ENCODE measurements around the gene HSPA4. TPM values are rescaled to one million over a fixed set of nuclear protein-coding genes. Genes with fewer than 3 reads are reported as not detected.
A peak's percentile ranks its signal among the peaks of the same experiment; 100 is the strongest.

Gene HSPA4
- total and polyA plus RNA-seq, 2 of the 13 experiments (the other 11 are each of a cell fraction or from before 2014, with no cell fraction given) = 36.6 to 231 TPM

GRCh38 chr5:133029416-133029815, 22.4 kb upstream of the HSPA4 start:
- intact Hi-C loops (cut with micrococcal nuclease; ENCODE audit: unreplicated experiment) = no loop called here
- BruUV-seq (replicated peaks) = no TSS peak
- Histone ChIP-seq H4K20me1 (ENCODE audit: insufficient read depth, low read length) (no peaks in the 10 kb centered on the region), H3K79me2 (ENCODE audit: insufficient read depth, low read length) (peaks cover 16% of the 10 kb centered on the region), H3K27ac (ENCODE audit: extremely low read length, insufficient read depth, low read length) (no peak overlapping the region), H3K36me3 (replicated peaks in 1 of 2; ENCODE audit: control insufficient read depth in 1 of 2, insufficient read depth in 2 of 2, low read length in 2 of 2) (no peaks in the 10 kb centered on the region; a peak in 1 of 5 replicates), H3K4me2 (ENCODE audit: low read depth, low read length) (no peak overlapping the region), H3K9me3 (ENCODE audit: low read length) (no peaks in the 10 kb centered on the region), H3K27me3 (ENCODE audit: control insufficient read depth in 1 of 2, insufficient read depth in 2 of 2, low read length in 2 of 2) (peaks cover 0 to 2% of the 10 kb centered on the region in 2 experiments; a peak in 1 of 5 replicates), H3K4me1 (ENCODE audit: insufficient read depth, low read length) (peaks cover 78% of the 10 kb centered on the region), H3K4me3 (replicated peaks in 1 of 3; ENCODE audit: insufficient read depth in 1 of 3, low read depth in 2 of 3, low read length in 3 of 3) (no peak overlapping the region), H3K9ac (ENCODE audit: insufficient read depth, low read depth, low read length) (no peak overlapping the region), H2AFZ (ENCODE audit: low read length) (peak overlapping the region; percentile 22)
- in situ Hi-C loops (cut with HindIII; ENCODE audit: extremely low pct_ligation_motif_present, low pct_unique_long_range_greater_than_20kb) = no loop called here
- no peak for TF ChIP-seq U2AF2 (IDR thresholded peaks at IDR 0.05; ENCODE audit: low read depth, low read length)
- TF ChIP-seq ZNF597 (CRISPR knock-in tag; IDR thresholded peaks at IDR 0.05) = no peak
- TF ChIP-seq ZNF577 (CRISPR knock-in tag; IDR thresholded peaks at IDR 0.05; ENCODE audit: borderline replicate concordance, low read depth) = no peak
- no peak for TF ChIP-seq ZNF362 (CRISPR knock-in tag; IDR thresholded peaks at IDR 0.05; ENCODE audit: borderline replicate concordance)
- no peak for TF ChIP-seq ZNF7 (CRISPR knock-in tag; IDR thresholded peaks at IDR 0.05)
- TF ChIP-seq SOX6 (IDR thresholded peaks at IDR 0.05) = no peak
- TF ChIP-seq SOX6 (CRISPR knock-in tag; IDR thresholded peaks at IDR 0.05) = no peak
- no peak for TF ChIP-seq JARID2 (CRISPR knock-in tag; IDR thresholded peaks at IDR 0.05; ENCODE audit: insufficient replicate concordance)
- DNase-seq (ENCODE audit: low spot score) (no peak), ATAC-seq (no peak), FAIRE-seq (no peak)
- 100% methylated on average over 1 of the region's 1 CpG for WGBS (ENCODE audit: low lambda C conversion rate)
- CTCF ChIA-PET (ENCODE audit: low intra/inter-chr PET ratio, low total read pairs) = no interaction called here
- POLR2A ChIA-PET = interaction anchor here (0.5 to 5.2 kb wide), 2 partner anchors 13 to 21 kb away, joined by 3 to 101 read pairs; partner anchors contain the start of gene HSPA4
